Myocyte (in vitro differentiated cells): ENCODE results near the gene POU3F1. TPM values are rescaled to one million over a fixed set of nuclear protein-coding genes. Genes with fewer than 3 reads are reported as not detected.

Experiments used
- DNase-seq: peaks from one replicate; pipeline ENCODE4 v3.0.0-alpha.2; 2012; ENCODE audit warnings: low read depth
- polyA plus RNA-seq: library from polyadenylated mRNA; unstranded; fragments of >200 nt; gene quantifications from one replicate; pipeline ENCODE4 v1.2.1, GENCODE V29; 2012; ENCODE audit warnings: missing spikeins
- total RNA-seq: library from RNA; depleted of rRNA; stranded (reverse); fragments of >200 nt; gene quantifications from 2 replicates; pipeline ENCODE4 v1.2.3, GENCODE V29; 2014

Gene POU3F1
- total RNA-seq = 0.21 and 0.52 TPM in 2 replicates
- 0.35 TPM for polyA plus RNA-seq

DNA sequence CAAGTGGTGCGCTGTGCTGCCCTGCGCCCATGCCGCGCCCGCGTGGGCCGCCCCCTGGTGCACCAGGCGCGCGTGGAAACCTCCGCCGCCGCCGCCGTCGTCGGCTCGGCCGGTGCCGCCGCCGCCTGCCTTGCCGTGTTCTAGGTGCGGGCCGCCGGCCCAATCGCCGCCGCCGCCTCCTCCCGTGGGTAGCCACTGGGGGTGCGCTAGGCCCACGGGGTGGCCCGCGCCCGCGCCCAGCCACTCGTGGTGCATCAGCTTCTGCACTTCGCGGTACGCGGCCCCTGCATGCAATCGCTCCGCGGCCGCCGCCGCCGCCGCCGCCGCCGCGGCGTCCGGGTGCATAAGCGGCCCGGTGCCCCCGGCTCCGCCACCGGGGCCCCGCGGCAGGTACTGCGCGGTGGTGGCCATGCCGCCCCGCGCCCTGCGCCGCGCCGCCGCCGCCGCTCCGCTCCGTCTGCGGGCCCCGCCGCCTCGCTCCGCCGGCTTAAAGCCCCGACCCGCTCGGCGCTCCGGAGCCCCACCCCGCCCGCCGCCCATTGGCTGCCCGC lies at the start of gene POU3F1:
POU3F1 (minus strand) TSS at position 461 of the 551 bp plus-strand sequence; CDS start at position 411, 50 bp downstream.
- no peak for DNase-seq

GRCh38 chr1:38095454-38095931 lies 48.9 kb upstream of the POU3F1 start:
- DNase-seq = no peak

DNA sequence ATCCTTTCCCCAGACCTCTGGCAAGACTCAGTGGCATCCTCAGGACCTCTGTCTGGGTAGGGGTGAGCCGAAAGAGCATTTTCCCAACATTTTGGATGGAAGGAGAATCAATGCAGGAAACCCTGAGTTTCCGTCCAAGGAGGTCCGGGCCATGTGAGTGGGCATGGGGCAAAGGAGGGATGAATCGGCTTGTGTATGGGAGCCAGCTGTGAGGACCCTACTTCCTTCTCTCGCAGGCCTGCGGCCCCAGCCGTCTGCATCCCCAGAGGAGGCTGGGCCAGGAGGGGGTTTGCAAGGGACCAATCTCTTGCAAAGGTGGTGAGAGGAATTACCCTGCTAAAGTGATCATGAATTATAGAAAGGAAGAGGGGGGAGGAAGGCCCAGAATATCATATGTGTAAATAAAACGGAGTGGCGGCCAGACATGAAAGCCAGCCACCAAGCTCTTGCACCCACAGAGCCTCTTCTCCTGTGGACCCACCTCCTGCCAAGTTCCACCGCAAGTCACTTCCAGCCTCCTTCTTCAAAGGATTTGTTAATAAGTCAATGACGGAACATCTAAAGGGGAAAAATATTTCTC lies 48.2 kb upstream of the POU3F1 start:
- DNase-seq = no peak

DNA sequence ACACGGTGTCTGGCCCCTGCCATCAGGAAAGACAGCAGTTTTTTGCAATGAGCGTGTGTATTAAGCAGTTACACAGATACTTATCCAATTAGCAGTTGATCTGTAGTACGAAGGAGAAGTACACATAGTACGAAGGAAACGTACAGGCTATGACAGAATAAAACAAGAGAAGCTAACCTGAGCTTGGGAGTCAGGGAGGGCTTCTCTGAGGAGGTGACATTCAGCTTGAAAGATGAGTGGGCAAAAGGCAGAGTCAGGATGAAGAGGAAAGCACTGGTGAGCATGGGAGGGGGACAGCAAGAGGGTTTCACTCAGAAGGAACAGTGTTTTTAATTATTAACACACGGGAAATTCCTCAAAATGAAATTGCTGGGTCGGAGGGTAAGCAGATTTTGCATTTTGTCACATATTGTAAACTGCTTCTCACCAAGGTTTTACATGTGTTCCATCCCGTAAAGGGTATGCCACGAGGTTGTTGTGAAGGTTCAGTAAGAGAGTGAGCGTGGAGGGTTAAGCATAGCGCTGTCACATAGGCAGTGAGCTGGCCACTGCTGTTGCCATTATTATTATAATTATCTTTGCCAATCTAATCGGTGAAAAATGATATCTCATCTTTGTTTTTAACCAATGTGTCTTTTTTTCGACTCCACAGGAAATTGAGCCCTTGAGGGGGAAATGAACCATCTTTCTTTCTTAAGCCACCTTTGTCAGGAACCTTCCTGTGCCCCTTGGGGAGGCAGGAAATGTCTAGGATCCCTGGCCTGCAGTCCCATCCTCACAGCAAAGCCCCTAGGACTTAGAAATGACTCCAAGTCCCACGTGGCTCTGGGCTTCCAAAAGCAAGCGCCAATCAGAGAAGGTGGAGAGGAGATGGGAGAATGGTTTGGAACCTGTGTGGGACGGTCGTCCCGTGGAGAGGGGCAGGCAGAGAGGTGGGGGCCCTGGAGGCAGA lies 47.3 kb upstream of the POU3F1 start:
- DNase-seq = no peak

DNA sequence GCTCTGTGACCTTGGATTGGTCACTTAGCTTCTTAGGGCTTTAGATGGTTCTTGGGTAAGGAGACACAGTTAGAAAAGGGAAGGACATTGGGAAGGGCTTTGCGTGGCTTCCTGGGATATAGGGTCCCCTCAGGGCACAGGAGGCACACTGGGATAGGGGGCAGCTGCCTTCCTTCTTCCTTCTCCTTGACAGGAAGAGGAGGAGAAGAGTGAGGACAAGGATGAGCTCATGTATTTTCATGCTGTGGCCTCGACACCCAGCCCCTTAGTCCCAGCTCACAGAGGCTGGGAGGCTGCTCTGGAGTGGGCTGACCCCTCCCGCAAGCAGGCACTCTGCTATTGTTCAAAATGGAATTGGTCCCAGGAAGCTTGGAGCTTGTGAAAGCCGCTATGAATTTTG lies 45.7 kb upstream of the POU3F1 start:
- no peak for DNase-seq

GRCh38 chr1:38090796-38091195 lies 44.2 kb upstream of the POU3F1 start:
- DNase-seq = no peak

DNA sequence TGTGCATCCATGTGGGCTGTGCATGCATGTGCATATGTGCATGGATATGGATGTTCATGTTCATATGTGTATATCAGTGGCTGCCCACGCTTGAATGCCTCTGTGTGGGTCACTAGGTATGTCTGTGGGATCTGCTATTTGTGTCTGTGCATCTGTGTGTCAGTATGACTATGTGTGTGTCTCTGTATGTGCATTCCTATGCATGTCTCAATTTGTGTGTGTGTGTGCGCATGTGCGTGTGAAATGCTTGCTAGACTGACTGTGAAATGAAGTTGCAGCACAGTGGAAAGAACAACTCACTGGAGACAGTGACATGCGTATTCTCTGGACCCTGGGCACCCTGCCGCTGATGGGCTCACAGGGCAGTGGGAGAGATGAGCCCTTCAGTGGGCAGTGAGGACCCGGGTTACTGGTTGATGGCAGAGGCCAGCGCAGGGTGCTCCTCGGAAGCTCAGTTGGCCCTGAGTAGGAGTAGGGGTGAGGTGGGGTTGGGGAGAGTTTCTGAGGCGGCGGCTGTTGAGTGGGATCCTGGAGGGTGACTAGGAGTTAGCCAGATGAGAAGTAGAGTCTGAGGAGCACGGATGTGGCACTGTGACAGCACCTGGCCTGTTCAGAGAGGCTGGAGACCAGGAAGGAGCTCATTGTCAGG lies 43.2 kb upstream of the POU3F1 start:
- no peak for DNase-seq

- no peak for DNase-seq
Observed at GRCh38 chr1:38088791-38089190, 42.2 kb upstream of the POU3F1 start.

DNA sequence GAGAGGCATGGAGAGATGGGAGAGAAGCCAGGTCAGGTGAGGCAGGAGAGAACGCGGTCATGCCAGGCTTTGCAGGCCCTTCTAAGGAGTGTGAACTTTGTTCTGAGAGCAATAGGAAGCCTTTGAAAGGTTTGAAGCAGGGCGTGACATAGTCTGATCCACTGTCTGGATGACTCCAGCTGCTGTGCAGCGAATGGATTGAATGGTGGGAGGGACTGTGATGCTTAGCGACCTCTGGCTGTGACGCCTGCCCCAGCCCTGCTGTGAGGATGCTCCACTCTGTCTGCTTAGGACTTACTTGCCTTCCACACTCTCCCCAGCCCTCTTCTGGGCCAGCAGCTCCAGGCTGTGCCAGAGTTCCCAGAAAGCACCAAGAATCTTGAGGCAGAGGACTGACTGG lies 41.8 kb upstream of the POU3F1 start:
- DNase-seq = no peak

- no peak for DNase-seq
Observed at GRCh38 chr1:38087676-38088075, 41.1 kb upstream of the POU3F1 start.

- DNase-seq = no peak
Observed at GRCh38 chr1:38085666-38086330, 39.2 kb upstream of the POU3F1 start.

GRCh38 chr1:38084700-38085099 lies 38.1 kb upstream of the POU3F1 start:
- DNase-seq = peak; percentile 68

DNA sequence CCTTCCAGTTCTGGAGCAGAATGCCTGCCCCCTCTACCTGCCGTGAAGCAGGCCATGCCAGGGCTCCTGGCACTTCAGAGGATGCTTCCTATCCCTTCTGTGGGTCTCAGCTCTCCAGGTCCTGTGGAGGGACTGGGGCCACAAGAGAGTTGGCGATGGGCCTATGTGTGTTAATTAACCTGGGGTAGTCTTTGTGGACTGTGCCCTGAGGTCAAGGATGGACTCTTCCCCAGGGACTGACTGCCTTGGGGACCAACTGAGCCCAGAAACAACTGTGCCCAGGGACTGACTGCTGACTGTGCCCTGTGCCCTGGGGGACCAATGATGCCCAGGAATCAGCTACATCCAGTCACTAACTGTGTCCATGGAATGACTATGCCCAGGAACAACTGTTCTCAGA lies 37.5 kb upstream of the POU3F1 start:
- no peak for DNase-seq

- peak; percentile 65 for DNase-seq
Observed at GRCh38 chr1:38083541-38083940, 36.9 kb upstream of the POU3F1 start.

DNA sequence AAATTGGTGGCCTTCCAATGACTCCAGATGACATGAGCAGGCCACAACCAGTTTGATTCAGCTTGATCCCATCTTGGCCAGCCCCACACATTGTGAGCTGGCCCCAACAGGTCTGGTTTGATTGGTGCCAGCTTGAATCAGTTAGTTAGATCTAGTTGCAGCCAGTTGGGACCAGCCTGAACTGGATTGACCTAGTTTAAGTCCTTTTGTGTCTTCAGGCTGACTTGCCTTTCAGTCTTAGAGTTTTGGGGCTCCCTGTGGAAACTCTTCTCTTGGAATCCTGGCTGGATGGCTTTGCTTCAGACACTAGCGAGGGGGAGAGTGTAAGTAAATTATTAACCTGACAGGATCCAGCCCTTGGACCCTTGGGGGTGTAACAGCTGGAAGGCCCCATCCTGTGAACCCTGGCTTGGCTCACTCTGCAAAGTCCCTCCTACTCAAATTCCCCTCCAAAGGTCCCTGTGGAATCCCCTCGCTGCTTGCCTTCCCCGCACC lies 36.2 kb upstream of the POU3F1 start:
- DNase-seq = no peak

- no peak for DNase-seq
Observed at GRCh38 chr1:38079019-38079418, 32.4 kb upstream of the POU3F1 start.

DNA sequence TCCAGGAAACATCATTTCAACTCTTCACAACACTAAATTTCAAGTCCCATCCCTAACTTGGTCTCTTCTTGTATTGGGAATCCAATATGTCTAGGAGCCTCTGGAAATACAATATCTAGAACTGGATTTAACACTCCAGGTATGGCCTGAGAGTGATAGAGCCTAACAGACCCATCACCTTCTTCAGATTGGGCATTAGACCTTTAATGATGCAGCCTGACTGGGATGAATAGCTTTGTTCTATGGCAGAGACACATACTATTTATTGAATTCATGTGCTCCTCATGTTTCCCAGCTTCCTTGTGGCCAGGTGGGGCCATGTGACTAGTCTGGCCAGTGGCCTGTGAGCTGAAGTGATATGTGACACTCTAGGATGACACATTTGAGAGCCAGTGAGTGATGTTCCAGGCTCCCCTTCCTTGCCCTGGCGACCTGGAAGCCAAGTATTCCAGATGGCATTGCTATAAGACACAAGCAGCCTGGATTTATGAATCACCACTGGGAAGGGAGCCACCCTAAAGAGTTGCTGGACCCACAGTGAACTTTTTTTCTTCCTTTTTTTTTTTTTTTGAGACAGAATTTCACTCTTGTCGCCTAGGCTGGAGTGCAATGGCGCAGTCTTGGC lies 31.0 kb upstream of the POU3F1 start:
- DNase-seq = no peak

DNA sequence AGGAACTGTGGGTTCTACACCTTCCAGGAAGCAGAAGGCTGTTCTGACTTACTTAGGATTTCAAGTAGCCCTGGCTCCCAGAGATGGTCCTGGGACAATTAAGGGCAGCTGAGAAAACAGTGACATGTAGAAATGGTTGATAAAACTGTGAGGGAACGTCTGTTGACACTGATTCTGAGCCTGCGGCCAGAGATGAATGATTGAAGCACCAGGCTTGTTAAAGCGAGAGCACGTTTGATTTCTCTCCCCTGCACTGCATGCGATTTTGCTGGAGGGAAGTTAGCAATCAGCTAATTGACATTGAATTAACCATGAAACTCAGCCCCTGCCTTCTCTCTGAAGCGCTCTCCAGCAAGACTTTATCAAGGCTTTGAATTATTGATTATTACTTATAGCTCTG lies 29.9 kb upstream of the POU3F1 start:
- no peak for DNase-seq

- DNase-seq = peak; percentile 55
Observed at GRCh38 chr1:38076038-38076437, 29.4 kb upstream of the POU3F1 start.

GRCh38 chr1:38075191-38075590 lies 28.6 kb upstream of the POU3F1 start:
- no peak for DNase-seq

- DNase-seq = no peak
Observed at GRCh38 chr1:38074302-38074677, 27.7 kb upstream of the POU3F1 start.
